NCI-H2196 treated with DMSO at 0.1 percent for 48 hours (cell line): Measurements from ENCODE around the gene POU2F2.
"Not testable (repeated sequence)": the region's sequence is repeated elsewhere in the genome, so short reads cannot be mapped to it uniquely, and the experiment has no call there.

Experiments
- DNase-seq: peaks from one replicate; lab custom pipeline; 2025; ENCODE audit not compliant: unreplicated experiment; lab: John Stamatoyannopoulos, UW

POU2F2 gene

DNA sequence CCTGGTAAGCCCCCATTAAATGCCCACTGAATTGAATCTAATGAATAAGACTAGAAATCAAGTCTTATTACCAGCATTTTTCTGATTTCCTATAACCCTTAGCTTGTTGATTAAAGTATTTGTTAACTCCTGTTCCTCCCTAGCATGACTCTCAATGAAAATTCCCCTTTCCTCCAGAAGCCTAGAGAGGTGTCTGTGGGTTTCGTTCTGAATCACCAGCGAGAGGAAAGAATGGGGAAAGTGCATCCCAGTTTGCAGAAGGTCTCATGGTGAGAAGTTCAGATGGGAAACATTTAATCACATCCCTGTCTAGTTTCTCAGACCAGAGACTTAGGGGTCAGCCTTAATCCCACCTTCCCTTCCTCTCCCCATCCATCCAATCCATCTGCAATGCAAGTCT, 26.9 kb downstream of the POU2F2 start:
- no peak for DNase-seq

DNA sequence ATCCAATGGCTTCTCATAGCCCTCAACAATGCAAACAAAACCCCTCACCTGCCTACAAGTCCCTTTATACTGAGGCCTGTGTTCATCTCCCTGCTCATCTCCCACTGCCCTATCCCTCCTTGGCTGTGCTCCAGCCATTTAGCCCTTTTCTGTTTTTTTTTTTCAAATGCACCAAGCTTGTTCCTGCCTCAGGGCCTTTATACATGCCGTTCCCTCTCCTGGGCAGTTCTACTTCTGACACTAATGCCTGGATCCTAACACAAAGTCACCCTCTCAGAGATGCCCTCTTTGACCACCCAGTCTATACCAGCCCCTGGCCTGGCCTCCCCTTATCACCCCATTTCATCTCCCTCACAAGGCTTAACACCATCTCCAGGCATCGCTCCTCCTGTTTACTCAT, 29.4 kb downstream of the POU2F2 start:
- DNase-seq = no peak

DNA sequence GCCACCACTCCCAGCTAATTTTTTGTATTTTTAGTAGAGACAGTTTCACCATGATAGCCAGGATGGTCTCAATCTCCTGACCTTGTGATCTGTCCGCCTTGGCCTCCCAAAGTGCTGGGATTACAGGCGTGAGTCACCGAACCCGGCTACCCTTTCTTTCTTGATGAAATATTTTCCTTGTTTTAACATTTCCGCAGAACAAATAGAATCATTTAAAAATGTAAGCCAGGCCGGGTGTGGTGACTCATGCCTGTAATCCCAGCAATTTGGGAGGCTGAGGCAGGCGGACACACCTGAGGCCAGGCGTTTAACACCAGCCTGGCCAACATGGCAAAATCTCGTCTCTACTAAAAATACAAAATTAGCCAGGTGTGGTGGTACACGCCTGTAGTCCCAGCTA, 32.0 kb downstream of the POU2F2 start:
- not testable (repeated sequence) for DNase-seq

GRCh38 chr19:42099336-42099925, 32.8 kb downstream of the POU2F2 start:
- peak; percentile 53 for DNase-seq

- peak; percentile 13 for DNase-seq
Observed at GRCh38 chr19:42098781-42099180, 33.5 kb downstream of the POU2F2 start.

GRCh38 chr19:42097461-42097860, 34.8 kb downstream of the POU2F2 start:
- DNase-seq = no peak

GRCh38 chr19:42096255-42096837, 35.9 kb downstream of the POU2F2 start:
- DNase-seq = no peak

GRCh38 chr19:42095814-42096230, 36.4 kb downstream of the POU2F2 start:
- no peak for DNase-seq

DNA sequence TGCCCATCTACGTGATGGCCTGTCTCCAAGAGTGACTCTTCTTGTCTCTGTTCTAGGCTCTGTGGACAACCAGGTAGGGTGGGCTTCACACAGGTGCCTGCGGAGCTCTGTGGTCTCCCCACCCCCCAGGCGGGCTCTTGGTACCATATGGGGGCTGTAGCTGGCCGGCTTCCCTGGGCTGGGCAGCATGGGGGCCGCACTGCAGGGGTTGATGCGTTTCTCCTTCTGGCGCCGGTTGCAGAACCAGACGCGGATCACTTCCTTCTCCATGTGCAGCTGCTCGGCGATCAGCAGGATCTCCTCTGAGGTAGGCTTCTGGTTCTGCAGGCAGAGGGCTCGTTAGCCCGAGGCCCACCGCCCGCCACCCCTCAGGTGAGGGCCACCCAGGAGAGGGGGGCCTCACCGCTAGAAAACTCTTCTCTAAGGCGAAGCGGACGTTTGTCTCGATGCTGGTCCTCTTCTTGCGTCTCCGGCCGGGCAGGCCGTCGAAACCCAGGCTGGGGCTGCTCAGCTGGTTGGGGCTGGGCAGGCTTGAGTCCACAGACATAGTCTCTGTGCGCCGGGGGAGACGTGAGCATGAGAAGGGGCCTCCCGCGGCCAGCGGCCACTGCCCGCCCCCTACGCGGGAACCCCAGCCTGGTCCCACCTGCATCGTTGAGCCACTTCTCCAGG, 37.0 kb downstream of the POU2F2 start:
- DNase-seq = no peak

DNA sequence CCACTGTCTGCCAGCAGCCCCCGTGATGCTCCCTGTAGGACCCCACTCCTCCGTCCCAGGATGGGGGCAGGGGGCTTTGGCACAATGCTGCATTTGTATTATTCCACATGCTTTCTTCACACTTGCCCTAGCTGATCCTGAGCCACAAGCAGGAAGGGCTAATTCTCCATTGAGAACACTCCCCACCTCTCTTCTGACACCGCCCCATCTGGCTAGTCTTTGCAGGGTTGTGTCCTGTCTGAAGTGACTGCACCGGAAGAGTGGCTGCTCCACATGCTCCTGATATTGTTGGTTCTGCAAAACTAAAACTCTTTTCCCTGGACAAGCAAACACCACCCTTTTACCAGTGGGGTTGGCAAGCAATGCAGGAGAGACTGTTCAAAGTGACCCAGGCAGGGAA, 38.3 kb downstream of the POU2F2 start:
- no peak for DNase-seq

DNA sequence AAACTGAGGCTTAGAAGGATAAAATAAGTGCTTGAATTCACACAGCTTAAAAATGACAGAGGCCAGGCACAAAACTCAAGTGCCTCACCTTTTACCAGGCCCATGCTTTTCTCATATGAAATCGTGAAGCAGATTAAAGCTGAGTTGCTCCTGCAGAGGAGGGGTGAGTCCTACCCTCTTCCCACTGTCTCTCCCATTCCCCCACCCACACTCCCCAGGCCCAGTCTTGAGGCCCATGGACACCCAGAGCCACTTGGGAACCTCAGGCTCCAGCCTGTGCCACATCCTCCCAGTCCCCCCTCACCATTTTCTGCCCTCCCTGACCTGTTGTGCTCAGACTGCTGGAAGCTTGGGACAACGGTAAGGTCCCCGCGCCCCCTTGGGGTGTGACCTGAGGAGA, 38.7 kb downstream of the POU2F2 start:
- no peak for DNase-seq

DNA sequence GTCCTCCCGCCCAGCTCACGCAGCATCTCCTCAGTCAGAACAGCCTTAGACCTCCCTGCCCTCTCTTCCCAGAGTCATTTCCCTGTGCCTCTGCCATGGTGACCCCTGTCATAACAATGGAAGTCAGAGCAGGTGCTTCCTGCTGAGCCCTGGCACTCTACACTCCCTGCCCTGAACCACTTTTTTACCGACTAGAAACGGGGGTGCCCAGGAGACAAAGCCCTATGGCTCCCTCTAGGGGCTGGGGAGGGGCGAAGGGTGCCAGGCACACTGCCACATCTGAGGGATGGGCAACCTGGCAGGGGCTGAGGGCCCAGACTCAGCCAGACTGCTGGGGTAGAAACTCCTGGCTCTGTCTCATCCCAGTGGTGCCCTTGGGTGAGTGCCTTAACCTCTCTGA, 39.9 kb downstream of the POU2F2 start:
- peak; percentile 32 for DNase-seq

GRCh38 chr19:42091742-42092141, 40.5 kb downstream of the POU2F2 start:
- no peak for DNase-seq

GRCh38 chr19:42091300-42091699, 40.9 kb downstream of the POU2F2 start:
- DNase-seq = no peak

DNA sequence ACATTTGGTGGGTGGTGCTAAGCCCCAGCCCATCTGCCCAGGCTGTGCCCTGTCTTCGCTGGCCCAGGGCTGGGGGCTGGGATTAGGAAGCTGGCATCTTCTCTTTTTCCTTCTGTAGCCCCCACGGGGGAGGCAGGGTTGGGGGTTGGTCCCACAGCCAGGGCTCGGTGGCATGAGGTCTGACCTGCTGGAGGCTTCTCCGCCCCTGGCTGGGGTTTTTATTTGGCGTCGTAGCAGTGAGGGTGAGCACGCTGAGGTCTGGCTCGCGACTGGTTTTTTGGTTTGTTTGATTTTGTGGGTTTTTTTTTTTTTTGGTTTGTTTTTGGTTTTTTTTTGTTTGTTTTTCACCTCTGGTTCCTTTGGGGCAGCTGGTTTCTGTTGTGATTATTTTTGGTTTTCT, 41.6 kb downstream of the POU2F2 start:
- DNase-seq = no peak

GRCh38 chr19:42089772-42090171, 42.5 kb downstream of the POU2F2 start:
- no peak for DNase-seq

GRCh38 chr19:42089191-42089750, 43.0 kb downstream of the POU2F2 start:
- DNase-seq = no peak

DNA sequence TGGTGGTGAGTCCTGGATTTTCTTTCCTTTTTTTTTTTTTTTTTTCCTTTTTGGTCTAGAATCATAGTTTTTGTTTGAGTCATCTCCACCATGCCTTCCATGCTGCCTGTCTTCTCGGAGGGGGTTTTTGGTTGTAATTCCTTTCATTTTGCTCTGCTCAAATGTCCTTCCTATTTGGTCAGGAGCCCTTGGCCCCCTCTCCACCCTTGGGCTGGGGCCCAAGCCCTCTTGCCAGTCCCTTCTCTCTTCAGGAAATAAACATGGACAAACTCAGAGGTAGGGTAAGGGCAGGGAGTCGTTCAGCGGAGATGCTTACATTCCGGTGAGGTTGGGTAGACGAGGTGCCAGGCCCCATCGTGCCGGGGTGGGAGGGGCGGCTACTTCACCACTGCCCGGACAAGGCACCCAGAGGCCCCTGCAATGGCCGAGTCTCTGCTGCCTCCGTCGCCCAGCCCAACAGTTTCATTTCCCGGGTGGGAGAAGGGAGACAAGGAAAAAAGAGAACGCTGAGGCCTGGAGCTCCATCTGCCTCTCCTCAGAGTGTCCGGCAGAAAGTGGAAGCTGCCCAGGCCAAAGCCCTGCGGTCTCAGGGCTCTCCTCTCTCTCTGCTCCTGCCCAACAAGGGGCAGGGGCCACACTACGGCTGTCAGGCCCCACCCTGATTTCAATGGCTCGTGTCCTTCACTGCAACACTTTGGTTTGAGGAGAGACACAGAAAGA, 43.6 kb downstream of the POU2F2 start:
- no peak for DNase-seq

GRCh38 chr19:42086770-42087550, 45.3 kb downstream of the POU2F2 start:
- no peak for DNase-seq

DNA sequence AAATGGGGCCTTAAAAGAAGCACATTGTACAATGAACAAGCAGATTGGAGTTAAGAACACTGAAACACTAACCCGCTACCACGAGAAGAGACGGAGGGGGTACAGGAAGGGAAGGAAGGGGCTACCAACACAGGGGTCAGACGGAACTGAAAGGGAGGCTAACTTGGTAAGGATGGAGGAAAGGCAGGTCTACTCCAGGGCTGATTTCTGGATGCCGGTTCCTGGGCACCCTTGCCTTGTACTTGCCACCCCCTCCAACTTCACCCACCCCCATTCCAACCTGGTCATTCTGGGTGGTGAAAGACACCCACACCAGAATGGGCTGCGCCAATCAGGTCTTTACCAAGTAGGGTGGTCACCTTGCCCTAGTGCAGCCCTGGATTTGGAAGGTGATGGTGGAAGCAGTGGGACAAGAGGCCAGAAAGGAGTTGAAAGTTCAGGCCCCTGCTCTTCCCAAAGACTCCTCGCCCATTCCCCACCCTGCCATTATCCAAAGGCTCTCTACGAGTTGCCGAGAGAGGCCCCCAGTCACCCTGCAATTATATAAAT, 46.0 kb downstream of the POU2F2 start:
- no peak for DNase-seq

- no peak for DNase-seq
Observed at GRCh38 chr19:42083537-42083936, 48.7 kb downstream of the POU2F2 start.
